GM19025 (cell line): Measurements from ENCODE around the gene TBX2.

Experiments used
- ATAC-seq: cut with Tn5 transposase; IDR thresholded peaks from one replicate; pipeline ENCODE4 v1.9.1; 2021; ENCODE audit warnings: mild to moderate bottlenecking, low read depth, moderate library complexity; ENCODE audit not compliant: unreplicated experiment

The TBX2 gene

GRCh38 chr17:61400066-61400716 is 548 bp downstream of the TBX2 start:
- ATAC-seq: no peak

GRCh38 chr17:61400717-61401388 is 1.2 kb downstream of the TBX2 start:
- no peak for ATAC-seq

GRCh38 chr17:61401389-61402072 is 1.9 kb downstream of the TBX2 start:
- ATAC-seq: no peak

- no peak for ATAC-seq
Measured at GRCh38 chr17:61402073-61402541, 2.5 kb downstream of the TBX2 start.

GRCh38 chr17:61402978-61403800 is 3.5 kb downstream of the TBX2 start:
- no peak for ATAC-seq

GRCh38 chr17:61403801-61404662 is 4.4 kb downstream of the TBX2 start:
- no peak for ATAC-seq

GRCh38 chr17:61404663-61404912 is 4.9 kb downstream of the TBX2 start:
- no peak for ATAC-seq

GRCh38 chr17:61404913-61405685 is 5.5 kb downstream of the TBX2 start:
- ATAC-seq: no peak

GRCh38 chr17:61405686-61406536 is 6.3 kb downstream of the TBX2 start:
- ATAC-seq: no peak

GRCh38 chr17:61406537-61406845 is 6.8 kb downstream of the TBX2 start:
- ATAC-seq: no peak

GRCh38 chr17:61406971-61407911 is 7.6 kb downstream of the TBX2 start:
- no peak for ATAC-seq

GRCh38 chr17:61408151-61409041 is 8.8 kb downstream of the TBX2 start:
- no peak for ATAC-seq

GRCh38 chr17:61409301-61410112 is 9.9 kb downstream of the TBX2 start:
- ATAC-seq: no peak

GRCh38 chr17:61410141-61411010 is 10.7 kb downstream of the TBX2 start:
- ATAC-seq: no peak

GRCh38 chr17:61411011-61411260 is 11.3 kb downstream of the TBX2 start:
- ATAC-seq: no peak
